GM18861 (cell line): ENCODE results near the gene GARIN5A.
"Not testable (repeated sequence)": the region's sequence is repeated elsewhere in the genome, so short reads cannot be mapped to it uniquely, and the experiment has no call there.

Source experiments
- ATAC-seq: cut with Tn5 transposase; IDR thresholded peaks from one replicate; pipeline ENCODE4 v1.9.1; 2021; ENCODE audit not compliant: unreplicated experiment

Gene GARIN5A

DNA sequence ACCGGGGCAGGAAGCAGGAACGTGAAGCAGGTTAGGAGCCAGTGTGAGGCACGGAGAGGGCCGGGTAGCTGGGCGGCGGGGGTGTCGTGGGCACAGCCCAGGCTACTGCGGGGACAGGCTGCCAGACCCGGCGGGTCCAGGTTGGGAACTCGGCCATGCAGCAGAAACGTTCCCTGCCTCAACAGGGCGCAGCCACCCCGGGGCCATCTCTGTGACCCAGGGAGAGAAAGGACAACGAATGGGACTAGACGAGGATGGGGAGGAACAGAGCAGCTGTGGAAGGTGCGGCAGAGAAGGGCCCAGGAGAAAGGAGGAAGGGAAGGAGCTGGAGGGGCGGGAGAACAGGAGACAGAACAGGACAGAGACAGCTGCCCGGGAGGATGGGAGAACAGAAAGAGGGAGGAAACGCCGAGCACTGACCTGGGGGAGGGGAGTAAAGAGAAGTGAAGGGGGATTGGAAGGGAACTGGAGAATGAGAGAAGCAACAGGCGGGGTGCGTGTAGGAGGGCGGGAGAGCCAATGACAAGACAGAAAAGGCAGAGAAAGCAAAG lies 12.9 kb upstream of the GARIN5A start:
- ATAC-seq: no peak

DNA sequence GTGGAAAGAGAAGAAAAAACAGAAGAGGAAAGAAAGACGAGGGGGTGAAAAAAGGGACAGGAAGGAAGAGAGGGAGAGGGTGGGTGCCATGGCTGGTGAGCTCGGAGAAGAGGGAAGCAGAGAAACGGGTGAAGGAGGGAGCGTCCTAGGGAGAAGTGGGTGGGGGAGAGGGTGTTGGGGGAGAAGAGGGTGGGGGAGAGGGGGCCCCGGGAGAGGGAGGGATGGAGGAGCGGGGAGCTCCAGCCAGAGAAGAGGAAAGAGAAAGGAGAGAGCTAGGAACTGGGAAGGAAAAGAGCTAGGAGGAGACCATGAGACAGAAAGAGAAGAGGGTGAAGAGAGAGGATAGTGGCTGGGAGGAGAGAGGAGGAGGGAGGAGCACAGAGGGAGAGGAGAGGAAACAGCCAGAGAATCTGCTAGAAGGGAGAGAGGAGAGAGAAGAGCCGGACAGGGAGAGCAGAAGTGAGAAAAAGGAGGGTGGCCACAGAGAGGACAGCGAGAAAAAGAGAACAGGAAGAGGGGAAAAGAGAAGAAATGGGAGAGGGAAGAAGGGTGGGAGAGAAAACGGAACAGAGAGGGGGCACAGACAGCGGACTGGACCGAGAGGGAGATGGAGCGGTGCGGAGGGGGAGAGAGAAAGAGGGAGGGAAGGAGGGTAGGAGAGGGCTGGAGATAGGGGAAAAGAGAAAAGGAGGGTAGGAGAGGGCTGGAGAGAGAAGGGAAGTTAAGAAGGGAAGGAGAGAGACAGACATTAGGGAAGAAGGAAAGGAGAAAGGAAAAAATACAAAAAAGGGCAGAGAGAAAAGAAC lies 11.9 kb upstream of the GARIN5A start:
- ATAC-seq: no peak

DNA sequence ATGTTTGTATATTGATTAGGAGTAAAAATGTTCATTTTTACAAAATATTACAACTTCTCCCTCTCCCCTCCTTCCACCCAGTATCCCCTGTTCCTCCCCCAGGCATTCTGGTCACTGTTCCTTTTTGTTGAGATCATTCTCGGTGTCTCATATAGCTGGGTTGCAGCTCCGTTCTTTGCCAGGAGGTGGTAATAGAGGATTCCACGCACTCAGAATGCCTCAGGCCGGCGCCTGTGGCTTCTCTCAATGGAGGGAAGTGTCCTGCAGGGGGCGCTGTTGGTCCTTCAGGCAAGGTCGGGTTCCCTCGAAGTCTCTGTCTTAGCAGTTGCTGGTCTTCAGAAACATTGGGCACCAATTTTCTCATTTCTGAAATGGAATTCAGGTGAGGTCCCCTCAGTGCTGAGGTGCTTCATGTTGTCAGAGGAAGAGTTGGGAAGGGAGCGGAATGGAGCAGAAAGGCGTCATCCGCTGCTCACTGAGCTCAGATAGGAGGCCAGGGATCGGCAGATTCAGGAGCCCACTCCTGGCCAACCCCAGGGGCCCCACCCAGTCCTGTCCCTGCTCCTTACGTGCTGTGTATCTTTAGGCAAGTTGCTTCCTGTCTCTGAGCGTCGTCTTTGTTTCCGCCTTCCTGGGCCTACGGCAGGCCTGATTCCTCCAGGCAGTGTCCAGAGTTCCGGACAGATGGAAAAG lies 10.3 kb upstream of the GARIN5A start:
- ATAC-seq: no peak

DNA sequence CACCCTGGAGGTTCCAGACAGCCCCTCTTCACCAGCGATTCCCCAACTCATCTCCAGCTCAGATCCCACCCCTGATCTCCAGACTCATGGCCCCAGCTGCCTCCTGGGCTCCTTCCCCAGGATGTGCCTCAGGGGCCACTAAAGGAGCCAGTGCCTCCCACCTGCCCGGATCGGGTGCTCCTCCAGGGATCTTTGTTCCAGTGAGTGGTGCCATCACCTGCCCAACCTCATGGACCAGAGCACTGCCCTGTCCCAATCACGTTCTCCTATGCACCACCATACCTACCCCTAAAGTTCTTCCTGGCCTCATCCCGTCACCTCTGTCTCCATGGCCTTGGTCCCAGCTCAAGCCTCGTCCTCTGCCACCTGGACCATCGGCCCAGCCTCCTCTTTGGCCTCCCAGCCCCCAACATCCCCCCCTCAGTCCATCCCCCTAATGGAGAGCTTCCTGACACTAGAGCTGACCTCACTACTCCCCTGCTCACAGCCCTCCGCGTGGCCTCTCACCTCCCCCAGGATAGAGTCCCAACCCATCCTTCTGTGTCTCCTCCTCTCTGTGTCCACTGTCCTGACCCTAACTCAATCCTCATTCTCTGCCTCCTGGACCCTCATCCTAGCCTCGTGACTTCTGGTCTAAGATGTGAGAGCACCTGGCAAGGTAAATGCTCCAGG lies 8.8 kb upstream of the GARIN5A start:
- no peak for ATAC-seq

DNA sequence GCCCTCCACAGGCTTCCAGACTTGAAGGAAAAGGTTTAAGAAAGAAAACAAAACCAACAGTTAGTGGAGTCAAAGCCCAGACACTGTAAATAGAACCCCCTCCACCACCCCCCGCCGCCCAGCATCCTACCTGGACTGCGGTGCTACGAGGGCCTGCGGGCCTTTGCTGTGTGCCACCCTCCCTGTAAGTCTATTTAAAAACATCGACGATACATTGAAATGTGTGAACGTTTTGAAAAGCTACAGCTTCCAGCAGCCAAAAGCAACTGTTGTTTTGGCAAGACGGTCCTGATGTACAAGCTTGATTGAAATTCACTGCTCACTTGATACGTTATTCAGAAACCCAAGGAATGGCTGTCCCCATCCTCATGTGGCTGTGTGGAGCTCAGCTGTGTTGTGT lies 6.3 kb upstream of the GARIN5A start:
- no peak for ATAC-seq

DNA sequence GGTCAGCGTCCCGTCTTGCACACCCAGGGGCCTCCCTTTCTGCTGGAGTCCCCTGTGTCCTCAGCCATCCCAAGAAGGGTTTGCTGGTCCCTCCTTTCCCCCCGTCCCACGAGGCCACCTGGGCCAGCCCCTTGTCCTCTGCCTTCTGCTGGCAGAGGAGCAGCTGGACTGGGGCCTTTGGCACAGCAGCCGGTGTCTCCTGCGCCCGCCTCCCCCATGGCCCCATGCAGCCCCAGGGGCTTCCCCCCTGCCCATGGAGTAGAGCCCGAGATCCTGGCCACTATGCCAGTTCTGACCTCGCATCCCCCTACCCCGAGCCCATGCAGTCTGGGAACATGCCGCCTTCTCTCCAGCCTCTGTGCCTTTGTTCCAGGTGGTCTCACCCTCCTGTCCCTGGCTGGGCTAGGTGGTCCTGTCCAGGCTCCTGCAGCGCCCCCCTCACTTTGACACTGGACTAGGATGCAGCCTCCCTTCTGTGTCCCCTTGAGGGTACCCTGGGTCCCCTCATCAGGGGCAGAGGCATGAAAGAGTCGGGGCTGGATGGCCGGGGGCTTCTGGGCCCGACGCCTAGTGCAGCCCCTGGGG lies 5.7 kb upstream of the GARIN5A start:
- ATAC-seq: no peak

DNA sequence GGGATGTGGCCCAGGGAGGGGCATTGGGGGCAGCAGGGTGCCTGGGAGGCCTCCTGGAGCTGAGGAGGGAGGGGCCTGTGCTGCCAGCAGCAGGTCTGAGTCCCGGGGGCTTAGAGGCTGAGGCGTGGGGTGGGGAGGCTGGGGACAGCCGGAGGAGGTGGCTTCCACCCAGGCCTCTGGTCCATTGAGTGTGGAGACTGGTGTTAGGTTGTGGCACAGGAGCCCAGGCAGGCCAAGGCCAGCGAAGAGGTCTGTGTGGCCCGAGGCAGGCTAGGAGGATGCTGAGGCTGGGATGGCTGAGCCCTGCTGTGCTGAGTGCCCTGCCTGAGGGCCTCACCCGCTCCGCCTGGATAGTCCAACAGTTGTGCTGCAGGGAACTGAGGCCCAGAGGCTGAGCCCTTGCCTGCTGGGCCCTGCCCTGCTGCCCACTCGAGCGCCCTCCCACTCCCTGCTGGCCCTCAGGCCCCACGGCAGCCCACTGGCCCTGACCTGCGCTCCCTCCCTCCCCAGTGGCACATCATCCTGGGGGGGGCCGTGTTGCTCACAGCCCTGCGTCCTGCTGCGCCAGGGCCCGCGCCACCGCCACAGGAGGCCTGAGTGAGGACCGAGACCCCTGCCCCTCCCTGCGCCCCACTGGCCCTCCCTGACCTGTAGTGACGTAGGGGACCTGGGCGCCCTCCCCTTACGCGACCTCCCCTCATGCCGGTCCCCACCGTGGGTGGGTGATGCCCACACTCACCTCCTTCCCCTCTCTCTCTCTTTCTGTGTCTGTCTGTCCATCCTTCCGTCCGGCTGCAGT lies 4.9 kb upstream of the GARIN5A start:
- ATAC-seq: no peak

DNA sequence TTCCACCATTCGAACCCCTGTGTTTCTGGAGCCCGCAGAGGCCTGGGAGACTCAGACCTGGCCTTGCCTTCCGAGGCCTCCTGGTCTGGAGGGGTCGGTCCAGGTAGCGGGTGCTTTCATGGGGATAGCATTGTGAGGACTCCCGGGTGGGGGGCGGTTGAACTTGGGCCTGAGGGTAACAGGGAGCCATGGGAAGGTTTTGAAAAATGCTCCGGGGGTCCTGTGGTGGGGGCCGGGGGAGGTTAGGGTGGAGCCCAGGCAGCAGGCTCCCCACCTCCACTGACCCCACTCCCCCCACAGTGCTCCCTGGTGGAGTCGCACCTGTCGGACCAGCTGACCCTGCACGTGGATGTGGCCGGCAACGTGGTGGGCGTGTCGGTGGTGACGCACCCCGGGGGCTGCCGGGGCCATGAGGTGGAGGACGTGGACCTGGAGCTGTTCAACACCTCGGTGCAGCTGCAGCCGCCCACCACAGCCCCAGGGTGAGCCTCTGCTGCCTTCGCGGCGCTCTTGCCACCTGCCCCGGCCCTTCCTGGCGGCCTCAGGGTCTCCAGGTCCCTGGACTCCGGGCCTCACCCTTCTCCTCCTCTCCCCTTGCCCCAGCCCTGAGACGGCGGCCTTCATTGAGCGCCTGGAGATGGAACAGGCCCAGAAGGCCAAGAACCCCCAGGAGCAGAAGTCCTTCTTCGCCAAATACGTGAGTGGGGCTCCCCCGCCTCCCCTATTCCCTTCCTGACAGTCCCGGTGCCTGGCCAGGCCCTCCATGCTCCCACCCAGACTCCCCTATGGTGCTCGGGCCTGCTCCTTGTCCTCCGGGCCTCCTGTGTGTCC lies 3.8 kb upstream of the GARIN5A start:
- no peak for ATAC-seq

DNA sequence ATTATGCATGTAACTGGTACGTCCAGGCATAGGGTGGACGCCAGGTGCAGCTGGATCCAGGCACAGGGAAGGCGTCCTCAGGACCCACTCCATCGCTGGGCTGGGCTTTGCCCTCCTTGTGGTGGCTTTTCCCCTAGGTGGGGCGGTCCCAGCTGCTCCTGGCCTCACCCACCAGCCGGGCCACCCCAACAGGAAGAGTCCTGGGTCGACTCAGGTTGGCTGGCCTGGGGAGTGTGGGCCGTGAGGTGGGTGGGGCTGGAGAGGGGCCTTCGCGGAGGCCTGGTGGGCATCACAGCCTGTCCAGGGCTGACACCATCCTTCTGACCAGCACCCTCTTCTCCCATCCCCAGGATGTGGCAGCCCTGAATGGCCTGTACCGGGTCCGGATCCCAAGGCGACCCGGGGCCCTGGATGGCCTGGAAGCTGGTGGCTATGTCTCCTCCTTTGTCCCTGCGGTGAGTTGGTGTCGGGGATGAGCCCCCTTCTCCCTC lies 3.2 kb upstream of the GARIN5A start:
- ATAC-seq: no peak

DNA sequence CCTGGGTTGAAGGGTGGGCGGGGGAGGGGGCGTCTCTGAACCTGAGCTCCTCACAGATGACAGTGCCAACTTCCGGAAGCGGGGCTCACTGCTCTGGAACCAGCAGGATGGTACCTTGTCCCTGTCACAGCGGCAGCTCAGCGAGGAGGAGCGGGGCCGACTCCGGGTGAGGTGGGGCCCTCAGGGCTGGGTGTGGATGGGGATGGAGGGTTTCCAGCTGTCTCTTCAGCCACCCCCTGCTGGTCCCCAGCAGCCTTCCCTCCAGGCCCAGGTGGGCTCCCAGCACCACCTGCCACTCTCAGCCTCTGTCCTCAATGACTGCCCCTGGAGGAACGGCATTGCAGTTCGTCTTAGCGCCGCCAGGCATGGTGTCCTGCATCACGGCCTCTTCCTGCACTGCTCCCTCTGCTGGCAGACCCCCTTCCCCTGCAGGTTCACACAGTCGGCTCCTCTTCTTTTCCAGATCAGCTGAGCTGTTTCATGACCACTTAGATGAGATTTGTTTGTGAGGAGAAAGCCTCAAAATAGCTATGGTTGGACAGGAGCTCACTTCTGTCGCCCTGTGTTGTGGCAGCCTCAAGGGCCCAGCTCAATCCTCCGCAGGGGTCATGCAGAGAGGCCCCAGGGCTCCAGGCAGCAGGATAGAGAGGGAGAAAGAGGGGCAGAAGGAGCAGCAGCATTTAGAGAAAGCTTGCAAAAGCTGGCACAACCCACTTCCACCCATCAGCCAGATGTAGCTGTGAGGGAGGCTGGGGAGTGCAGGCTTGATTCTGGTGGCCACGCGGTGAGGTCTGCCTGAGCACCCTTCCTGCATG lies 2.5 kb upstream of the GARIN5A start:
- ATAC-seq: no peak

DNA sequence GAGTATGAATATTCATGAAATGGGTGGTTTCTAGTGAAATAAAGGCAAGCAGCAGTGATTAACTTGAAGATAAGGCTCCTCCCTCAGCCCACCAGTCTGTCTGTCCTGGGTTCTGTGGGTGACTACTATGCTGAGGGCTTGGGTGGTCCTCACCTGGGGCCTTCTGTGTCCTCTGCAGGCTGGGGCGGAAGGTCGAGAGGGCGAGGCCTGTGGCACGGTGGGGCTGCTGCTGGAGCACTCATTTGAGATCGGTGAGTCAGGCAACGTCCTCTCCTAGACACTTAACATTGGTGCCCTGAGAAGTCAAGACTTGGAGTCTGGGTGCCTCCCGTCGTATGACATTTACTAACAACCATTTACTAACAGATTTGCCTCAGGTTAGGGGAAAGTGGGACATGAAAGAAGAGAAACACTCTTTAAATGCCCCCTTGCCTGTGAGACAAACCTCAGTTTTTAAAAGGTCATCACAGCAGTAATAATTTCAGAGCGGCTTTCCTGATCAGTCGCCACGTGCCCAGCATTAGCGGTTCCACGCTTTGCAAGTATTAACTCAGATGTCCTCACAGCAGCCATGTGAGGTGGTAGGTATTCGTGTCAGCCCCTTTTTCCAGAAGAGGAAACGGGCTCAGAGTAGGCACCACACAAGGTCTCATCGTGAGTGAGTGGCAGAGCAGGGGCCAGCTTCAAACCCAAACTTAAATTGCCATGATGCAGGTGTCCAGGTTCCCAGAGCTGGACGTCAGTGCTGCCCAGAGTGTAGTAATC lies 1.3 kb upstream of the GARIN5A start:
- no peak for ATAC-seq

DNA sequence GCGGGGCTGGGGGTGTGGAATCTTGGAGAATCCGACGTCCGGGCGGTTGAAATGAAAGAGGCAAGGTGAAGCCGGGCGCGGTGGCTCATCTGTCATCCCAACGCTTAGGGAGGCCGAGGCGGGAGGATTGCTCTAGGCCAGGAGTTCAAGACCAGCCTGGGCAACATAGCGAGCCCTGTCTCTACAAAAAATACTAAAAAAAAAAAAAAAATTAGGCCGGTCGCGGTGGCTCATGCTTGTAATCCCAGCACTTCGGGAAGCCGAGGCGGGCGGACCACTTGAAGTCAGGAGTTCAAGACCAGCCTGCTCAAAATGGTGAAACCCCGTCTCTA lies 225 bp upstream of the GARIN5A start:
- ATAC-seq: no peak

DNA sequence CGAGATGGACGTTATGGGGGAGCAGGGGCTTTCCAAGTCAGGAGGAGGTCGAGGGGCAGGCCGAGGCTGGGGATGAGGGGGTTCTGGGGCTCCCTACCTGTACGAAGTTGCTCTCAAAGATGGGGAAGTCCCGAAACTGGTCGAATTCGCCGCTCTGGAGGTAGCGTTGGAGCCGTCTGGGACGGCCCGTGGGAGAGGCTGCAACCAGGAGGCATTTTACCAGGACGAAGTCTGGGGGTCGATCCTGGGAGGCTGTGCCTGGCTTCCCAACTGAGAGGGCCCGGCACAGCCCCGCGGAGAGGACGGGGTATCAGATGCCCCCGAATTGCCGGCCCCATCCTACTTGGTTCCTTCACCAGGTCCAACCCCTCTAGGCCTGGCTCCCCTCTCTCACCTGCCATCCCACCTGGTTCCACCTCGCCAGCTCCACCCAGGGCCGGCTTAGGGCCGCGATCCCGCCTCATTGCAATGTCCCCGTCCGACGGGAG lies 868 bp downstream of the GARIN5A start:
- ATAC-seq: peak; percentile 11

DNA sequence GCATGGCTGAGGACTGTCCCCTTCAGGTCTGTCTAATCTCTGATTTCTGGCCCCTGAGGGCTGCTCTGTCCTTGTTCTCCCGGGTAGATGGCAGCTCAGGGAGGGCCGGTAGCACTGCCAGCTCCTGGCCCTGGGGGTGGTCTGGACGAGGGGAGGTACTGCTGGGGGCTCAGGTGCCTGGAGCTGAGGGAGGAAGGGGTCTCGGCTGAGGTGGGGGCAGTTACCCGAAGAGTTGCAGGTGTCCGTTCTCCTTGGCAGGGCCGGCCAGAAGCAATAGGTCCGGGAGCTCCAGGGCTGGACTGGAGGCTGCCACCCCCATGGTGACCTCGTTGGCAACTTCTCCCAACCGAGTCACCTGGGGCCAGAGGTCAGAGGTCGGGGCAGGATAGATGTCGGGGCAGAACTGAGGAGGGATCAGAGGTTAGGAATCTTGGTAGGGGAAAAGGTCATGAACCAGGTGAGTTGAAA lies 1.5 kb downstream of the GARIN5A start:
- ATAC-seq: no peak

DNA sequence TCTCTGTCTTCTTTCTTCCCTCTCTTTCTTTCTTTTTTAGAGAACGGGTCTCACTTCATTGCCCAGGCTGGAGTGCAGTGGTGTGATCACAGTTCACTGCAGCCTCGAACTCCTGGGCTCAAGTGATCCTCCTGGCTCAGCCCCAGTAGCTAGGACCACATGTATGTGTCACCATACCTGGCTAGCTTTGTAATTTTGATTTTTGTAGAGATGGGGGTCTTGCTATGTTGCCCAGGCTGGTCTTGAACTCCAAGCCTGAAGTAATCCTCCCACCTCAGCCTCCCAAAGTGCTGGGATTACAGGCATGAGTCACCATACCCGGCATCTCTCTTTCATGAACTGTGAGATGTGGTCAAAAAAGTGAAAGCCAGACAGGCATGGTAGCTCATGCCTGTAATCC lies 3.3 kb downstream of the GARIN5A start:
- not testable (repeated sequence) for ATAC-seq

DNA sequence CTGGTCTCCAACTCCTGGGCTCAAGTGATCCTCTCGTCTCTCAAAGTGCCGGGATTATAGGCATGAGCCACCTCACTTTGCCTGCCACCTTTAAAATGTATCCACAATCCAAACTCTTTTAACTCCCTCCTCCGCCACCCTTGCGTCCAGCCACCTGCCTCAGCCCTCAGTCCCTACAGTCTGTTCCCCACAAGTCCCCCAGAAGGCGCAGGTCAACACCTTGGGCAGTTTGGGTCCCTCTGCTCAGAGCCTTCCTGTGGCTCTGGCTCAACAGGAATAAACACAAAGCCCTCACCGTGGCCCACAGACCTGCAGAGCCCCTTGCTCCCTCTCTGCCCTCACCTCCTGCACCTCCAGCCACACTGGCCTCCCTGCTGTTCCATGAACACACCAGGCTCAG lies 7.8 kb downstream of the GARIN5A start:
- no peak for ATAC-seq

DNA sequence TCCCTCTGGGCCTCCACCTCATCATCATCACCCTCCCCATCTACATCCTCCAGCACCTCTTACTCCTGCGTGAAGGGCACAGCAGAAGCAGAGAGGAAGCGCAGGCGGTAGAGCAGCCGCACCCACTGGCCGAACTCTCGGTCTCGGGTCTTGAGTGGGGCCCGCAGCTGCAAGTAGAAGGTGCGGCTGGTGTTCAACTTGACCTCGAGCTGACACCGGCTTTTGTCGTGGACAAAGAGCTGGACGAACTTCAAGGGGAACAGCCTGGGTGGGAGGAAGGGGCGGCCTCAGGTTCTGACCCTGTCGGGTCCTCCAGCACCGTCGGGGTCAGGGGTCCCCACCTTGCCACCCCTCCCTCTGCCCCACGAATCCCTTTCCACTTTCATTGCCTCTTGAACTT lies 9.1 kb downstream of the GARIN5A start:
- ATAC-seq: no peak

DNA sequence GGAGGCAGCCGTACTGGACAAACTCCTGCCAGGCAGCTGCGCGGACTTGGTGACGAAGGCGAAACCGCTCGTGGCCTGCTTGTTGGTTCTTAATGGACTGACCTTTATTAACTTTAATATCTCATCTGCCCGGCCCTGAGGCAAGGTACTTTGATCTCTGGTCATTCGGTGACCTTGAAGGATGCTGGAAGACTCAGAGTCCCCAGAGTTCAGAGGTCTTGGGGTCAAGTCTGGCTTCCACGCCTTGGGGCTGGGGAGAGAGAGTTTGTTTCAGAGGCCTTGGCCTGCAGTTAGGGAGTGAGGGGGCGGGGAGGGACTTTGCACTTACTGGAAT lies 10.0 kb downstream of the GARIN5A start:
- no peak for ATAC-seq
